GM21447 (cell line): Measurements from ENCODE around the gene BRAF.
"Not testable (repeated sequence)": the region's sequence is repeated elsewhere in the genome, so short reads cannot be mapped to it uniquely, and the experiment has no call there.

ENCODE experiments used
- ATAC-seq: cut with Tn5 transposase; IDR thresholded peaks from one replicate; pipeline ENCODE4 v1.9.1; 2021; ENCODE audit not compliant: unreplicated experiment

BRAF gene

DNA sequence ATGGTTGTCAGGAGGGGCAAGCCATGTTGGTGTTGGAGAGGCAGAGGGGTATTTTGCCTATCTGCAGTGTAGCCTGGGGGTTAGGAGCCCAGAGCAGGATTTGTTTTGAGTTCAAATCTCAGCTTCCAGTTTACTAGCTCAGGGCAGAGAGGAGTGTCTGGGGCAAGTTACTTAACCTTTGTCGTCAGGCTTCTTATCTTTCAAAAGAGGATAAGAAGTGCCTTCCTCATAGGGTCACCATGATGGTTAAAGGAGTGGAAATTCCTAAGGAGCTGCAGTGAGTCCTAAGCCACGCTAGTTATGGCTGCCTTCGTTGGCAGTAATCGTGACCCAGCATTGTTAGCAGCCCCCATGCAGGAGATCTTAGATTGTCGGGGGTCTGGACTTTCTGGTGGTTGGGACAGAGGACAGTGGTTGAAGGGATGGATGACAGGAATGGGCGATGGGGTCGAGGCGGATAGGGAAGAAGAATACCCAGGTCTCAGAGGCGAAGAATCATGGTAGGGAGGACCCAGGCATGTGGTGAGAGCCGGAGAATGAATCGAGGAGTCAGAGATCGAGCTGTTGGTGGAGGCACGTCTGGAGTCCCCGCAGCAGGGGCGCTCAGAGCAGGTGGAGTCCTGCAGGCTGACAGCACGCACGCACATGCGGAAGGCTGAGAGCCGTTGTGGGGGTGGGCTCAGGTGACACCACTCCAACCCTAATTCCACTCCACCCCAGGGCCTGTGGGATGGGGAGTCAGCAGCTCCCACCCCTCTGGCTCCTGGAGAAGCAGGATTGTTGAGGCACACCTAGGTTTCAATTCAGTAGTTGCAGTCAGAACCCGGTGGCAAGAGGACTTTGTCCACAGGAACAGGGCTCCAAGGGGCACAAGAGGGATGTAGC lies 240.4 kb downstream of the BRAF start:
- ATAC-seq = no peak

DNA sequence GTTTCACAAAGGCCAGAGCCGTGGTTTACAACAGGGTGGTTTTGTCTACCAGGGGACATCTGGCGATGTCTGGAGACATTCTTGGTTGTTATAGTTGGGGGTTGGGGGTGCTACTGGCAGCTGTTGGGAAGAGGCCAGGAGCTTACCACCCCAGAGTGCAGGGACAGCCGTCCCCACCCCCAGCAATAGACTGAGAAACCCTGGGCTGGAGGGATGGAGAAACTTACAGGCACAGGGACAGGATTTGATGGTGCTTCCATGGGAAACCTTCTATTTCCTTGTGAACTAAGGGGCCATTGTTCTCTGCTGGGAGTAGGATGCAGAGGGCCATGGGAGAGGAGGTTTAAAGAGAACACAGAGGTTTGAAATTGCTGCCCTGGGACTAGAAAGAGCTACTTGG lies 241.1 kb downstream of the BRAF start:
- no peak for ATAC-seq

DNA sequence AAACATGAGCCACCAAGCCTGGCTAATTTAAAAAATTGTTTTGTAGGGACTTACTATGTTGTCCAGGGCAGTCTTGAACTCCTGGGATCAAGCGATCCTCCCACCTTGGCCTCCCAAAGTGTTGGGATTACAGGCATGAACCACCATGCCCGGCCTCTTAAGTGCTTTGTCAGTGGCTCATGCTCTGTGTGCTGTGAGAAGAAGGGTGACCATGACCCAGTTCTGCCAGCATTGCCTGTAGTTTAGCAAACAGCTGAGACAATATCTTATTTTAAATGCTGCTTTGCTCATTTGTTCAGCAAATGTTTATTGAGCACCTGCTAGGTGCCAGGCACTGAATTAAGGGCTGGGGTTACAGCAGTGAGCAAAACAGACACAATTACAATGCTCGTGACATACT lies 243.0 kb downstream of the BRAF start:
- ATAC-seq = no peak

DNA sequence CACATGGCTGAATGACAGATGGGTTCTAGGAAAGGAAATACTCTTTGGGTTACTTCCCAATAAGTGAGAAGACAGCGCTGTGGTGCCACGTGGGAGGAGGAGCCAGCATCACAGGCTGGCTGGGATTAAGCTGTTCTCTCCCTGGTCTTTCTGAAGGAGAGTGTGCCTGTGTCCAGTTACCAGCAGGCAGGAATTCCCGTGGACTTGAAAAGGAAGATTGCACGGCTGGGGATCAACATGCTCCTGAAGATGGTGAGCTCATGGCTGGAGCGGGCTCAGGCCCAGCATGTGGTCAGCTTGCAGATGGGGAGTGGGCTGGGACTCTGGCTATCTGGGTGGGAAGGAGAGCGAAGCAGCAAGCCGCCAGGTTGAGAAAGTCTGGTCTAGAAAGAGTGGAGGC lies 243.8 kb downstream of the BRAF start:
- ATAC-seq = no peak

DNA sequence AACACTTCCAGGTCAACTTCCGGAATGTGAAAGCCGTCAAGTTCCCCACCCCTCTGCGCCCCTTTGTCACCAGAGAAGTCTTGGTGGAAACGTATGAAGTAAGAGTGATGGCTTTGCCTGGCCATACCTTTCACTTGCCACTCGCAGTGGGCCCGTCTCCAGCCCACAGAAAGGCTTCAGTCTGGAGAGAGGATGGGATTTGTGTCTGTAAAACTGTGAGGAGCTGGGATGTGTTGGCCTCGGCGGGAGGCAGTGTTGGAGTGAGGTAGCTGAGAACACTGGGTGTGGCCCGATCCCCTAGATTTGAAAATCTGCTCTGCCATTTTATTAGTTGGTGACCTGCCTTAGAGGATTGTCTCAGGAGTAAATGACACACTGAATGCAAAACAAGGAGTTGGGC lies 245.5 kb downstream of the BRAF start:
- ATAC-seq = no peak

DNA sequence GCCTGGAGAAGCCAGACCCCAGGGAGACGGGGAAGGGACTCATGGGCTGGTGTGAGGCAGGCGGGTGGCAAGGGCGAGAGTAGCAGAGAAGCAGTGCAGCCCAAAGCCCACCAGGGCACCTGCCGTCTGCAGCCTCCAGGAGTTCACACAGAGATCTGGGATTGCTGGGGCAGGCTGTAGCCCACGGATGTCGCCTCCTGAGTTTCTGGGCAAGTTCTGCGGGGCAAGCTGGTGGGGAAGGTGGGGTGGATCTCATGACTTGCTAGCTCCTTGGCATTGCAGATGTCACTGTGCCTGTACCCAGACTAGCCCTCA lies 246.0 kb downstream of the BRAF start:
- no peak for ATAC-seq

DNA sequence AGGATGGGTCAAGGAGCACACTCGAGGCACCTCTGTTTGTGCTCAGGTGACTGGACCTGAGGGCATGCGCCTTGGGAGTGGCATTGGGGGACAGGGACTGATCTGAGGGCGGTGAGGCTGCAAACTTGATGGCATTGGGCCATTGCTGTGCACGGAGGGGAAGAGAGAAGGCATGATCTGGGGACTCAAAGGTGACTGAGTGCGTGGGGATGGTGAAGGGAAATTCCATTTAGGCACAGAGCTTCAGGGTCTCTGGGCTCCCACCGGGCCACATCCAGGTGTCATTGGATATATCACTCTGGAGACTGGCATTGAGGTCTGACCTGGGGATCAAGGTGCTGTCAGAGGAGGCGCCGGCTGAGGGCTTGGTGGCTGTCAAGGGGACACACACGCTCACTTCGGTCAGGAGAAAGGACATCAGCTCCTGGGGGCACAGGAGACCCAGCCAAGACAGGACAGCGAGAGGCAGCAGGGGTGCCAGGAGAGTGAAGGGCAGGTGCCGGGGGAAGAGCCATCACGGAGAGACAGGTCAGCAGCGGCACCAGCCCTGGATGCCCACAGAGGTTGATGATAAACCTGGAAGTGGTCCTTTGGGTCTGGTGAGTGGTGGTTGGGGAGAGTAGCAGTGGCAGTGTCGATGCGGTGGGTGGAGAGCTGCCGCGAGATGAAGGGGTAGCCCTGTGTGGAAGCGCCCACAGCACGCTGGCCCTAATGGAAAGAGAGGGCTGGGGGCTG lies 246.5 kb downstream of the BRAF start:
- ATAC-seq = no peak

DNA sequence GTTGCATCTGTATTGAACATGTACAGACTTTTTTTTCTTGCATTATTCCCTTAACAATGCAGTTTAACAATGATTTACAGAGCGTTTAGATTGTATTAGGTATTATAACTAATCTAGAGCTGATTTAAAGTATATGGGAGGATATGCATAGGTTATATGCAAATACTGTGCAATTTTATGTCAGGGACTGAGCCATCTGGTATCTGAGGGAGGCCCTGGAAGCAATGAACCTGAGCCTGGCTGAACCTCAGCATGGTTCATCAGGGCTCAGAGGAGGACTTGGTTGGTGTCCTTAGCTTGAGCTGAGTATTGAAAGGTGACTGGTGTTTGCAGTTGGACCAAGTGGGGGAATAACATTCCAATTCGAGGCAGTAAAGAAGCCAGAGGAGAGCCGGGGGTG lies 247.2 kb downstream of the BRAF start:
- ATAC-seq = no peak

DNA sequence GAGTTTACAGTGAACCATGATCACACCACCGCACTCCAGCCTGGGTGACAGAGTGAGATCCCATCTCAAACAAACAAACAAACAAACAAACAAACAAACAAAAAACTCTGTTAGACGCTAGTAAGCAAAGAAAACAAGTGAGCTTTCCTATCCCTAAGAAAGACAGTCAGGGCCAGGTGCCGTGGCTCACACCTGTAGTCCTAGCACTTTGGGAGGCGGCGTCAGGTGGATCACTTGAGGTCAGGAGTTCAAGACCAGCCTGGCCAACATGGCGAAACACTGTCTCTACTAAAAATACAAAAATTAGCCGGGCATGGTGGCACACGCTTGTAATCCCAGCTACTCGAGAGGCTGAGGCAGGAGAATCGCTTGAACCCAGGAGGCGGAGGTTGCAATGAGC lies 247.8 kb downstream of the BRAF start:
- not testable (repeated sequence) for ATAC-seq

DNA sequence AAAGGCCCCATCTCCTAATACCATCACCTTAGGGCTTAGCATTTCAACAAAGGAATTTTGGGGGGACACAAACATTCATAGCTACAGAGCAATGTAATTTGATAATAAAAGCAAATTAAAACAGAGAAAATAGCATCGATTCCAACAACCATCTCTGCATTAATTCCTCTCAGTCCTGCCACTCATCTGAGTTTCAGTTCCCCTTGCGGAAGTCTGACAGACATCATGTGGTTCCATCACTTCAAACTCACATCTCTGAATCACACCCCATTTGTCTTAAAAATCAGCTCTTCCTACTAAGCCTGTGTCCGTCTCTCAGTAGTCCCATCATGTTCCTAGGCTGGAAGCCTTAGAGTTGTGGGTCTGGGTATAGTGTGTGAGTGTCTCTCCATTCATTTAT lies 248.4 kb downstream of the BRAF start:
- ATAC-seq = peak; percentile 45

DNA sequence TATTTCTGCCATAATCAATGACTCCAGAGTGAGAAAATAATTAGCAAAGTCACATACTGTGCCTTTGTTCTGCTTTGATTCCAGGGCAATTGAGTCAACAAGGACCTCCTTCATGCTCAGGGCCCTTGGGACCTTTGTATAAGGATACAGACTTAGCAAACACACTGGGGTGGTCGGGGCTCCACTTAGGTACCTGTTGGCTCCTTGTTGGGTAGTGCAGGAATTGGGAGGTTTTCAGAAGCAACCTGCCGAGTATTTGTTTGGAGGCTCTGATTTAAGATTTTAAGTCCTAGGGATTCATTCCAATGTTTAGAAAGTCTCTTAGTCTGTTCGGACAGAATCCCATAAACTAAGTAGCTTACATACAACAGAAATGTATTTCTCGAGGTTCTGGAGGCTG lies 249.0 kb downstream of the BRAF start:
- ATAC-seq = no peak

DNA sequence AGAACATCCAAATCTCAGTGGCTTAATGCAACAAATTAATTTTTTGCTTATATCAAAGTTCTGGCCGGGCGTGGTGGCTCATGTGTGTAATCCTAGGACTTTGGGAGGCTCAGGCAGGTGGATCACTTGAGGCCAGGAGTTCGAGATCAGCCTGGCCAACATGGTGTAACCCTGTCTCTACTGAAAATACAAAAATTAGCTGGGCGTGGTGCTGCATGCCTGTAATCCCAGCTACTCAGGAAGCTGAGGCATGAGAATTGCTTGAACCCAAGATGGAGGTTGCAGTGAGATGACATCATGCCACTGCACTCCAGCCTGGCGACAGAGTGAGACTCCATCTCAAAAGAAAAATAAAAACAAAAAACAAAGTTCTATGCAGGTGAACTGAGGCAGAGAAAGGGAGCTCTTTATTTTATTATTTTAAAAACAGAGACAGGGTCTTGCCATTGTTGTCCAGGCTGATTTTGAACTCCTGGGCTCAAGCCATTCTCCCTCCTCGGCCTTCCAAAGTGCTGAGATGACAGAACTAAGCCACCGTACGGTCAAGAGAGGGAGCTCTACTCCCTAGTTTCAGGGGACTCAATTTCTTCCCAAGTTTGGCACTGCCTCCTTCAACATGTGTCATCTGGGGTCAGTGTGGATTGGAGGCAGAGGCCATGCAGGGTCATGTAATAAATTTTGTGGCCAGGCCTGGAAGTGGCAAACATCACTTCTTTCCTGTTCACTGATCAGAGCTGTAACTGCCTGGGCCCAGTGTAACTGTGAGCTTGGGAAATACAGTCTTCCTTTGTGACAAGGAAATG lies 249.6 kb downstream of the BRAF start:
- ATAC-seq = no peak

DNA sequence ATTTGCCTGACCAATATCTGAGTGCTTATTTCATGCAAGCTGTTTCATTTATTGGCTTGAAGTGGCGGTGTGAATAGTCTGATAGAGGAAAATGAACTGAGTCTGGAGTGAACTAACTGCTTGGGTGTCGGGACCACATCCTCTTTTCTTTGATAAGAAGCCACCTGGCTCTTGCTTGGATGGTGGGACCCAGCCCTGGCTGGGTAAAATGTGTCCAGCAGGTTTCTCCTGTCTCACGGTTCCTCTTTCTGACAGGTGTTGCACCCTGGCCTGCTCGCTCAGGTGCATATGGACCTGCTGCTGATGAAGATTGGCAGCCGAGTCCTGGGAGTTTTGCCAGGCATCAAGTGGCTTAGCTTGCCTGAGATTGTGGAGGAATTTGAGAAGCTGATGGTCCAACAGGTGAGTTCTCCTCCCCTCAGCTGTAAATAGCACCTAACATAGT lies 250.4 kb downstream of the BRAF start:
- ATAC-seq = no peak

DNA sequence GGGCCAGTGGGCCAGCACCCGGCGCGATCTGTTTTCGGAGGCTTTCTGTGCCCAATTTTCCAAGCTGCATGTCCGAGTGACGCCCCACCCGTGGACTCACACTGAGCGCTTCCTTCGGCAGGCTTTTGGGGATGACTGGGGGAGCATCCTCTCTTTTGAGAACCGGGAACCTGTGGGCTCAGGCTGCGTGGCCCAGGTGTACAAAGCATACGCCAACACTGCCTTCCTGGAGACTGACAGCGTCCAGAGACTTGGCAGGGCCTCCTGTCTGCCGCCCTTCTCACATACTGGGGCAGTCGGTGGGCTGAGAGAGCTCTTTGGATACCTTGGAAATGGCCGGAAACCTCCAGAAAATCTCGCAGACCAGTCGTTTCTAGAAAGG lies 251.0 kb downstream of the BRAF start:
- ATAC-seq = no peak

DNA sequence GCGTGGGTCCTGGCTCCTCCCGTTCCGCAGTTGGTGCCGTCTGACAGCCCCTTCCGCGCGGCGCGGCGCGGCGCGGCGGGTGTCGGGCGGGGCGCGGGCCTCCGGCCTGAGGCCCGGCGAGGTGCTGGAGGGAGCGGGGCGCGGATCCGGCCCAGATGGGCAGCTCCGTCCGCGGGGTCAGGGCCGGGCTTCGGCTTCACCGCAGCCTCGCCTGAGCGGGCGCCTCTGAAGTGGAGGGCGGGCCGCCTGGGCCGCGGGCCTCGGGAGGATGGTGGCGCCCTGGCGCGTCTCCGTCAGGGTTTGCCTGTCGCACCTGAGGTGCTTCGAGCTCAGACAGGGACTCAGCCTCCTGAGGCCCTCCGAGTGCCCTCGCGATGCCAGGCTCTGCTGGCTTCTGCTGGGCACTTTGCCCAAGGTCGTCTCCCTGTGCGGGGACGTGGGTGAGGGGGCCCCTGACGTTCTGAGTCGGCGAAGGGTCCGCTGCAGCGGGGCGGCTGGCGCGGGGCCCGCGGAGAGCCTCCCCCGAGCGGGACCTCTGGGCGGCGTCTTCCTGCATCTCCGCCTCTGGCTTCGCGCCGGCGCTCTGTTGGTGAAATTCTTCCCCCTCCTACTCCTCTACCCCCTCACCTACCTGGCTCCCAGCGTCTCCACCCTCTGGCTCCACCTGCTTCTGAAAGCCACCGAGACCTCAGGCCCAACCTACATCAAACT lies 251.5 kb downstream of the BRAF start:
- ATAC-seq = peak; percentile 37

DNA sequence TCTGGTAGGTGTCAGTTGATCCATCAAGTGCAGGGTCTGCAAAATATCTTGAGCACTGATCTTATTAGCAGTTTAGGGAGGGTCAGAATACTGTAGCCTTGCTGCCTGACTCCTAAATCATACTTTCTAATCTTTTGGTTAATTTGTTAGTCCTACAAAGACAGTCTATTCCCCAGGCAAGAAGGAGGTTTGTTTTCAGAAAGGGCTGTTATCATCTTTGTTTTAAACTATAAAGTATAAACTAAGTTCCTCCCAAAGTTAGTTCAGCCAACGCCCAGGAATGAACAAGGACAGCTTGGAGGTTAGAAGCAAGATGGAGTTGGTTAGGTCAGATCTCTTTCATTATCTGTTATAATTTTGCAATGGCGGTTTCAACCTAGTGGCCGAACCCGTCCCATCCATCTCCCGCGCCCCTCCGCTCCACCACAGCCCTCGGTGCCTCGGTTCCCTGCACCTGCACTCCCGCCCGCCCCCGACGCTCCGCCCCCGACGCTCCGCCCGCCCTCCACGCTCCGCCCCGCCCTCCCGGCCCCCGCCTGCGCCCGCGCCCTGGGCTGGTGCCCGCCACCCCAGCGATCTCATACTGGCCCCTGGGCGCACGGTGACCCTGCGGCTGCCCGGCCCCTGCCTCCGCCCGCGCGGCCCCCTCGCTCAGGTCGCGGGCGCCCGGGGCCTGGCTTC lies 252.2 kb downstream of the BRAF start, which contains the start of gene ADCK2:
Gene ADCK2 (plus strand): TSS at position 564 of the 681 bp plus-strand sequence. CDS start 386 bp downstream, outside the sequence.
- ATAC-seq = peak; percentile 44

DNA sequence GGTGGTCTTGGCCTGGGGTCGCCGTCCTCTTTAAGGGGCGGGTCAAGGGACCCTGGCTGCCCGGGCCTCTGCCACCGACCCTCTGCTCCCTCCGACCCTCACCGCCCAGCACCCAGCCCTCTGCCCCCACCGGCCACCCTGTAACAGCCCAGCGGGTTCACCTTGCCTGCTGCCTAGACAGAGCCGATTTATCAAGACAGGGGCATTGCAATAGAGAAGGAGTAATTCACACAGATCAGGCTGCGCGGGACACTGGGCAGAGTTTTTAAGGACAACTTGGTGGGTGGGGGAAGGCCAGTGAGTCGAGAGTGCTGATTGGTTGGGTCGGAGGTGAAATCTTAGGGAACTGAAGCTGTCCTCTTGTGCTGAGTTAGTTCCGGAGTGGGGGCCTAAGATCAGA lies 252.8 kb downstream of the BRAF start:
- no peak for ATAC-seq

DNA sequence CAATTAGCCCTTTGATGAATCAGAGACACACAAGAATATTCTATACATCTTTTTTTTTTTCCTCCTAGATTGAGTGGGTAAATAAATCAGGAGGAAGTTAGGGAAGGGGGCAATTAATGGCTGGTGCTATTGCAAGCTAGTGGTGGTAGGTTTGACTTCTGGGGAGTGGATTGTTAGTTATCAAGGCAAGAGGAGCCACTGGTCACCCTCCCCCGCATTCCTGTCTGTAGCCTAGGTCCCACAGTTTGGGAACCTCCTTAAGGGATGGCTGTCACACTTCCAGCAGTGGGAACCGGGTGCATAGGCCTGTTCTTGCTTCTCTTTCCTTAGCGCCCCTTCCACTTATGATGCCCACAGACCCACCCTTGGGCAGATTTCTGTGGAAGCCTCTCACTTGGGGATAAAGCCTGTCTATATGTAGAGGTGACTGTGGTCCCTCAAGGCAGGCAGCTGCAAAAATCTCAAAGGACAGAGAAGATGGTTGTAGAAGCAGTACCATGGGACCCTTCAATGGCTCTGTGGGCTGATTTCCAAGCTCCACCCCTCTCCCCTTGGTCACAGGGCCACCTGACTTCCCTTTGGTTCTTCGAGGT lies 254.3 kb downstream of the BRAF start:
- ATAC-seq = no peak

DNA sequence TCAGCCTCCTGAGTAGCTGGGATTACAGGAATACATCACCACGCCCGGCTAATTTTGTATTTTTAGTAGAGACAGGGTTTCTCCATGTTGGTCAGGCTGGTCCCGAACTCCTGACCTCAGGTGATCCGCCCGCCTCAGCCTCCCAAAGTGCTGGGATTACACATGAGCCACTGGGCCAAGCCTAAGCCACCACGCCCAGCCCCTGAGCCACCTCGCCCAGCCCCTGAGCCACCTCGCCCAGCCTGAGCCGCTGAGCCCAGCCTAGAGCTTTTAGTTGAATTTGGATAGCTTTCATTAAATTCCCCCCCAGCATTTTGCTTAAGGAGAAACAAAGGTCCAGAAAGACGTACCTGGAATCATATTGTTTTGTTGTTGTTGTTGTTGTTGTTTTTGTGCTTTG lies 254.9 kb downstream of the BRAF start:
- ATAC-seq = not testable (repeated sequence)

DNA sequence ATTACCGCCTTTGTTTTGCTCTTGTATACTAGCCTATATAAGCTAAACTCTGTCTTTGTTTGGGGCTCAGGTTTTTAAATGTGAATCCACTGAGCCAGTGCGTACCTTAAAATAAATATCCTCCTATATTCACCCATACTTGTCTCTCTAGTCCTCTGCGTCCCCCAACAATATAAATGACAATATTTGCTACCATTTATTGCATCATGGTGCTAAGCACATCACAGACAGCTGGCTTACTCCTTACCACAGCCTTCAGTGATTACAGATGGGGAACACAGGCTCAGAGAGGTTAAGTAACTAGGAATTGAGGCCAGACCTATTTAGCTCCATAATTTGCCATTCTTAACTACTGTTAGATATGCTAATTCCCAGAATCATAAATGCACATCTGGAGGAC lies 255.4 kb downstream of the BRAF start:
- no peak for ATAC-seq
